GDM1 (cell line): ENCODE measurements around the gene ACOT11.

Experiments
- DNase-seq: peaks from one replicate; lab custom pipeline; 2025; lab: John Stamatoyannopoulos, UW

ACOT11 gene

GRCh38 chr1:54645806-54646676, 98.0 kb downstream of the ACOT11 start:
- no peak for DNase-seq

GRCh38 chr1:54649130-54649898, 101.3 kb downstream of the ACOT11 start:
- DNase-seq, result no peak

GRCh38 chr1:54649921-54650320, 101.9 kb downstream of the ACOT11 start:
- no peak for DNase-seq

- no peak for DNase-seq
Measured at GRCh38 chr1:54650417-54650816, 102.4 kb downstream of the ACOT11 start.

- DNase-seq, result no peak
Measured at GRCh38 chr1:54651608-54652007, 103.6 kb downstream of the ACOT11 start.

- peak; percentile 13 for DNase-seq
Measured at GRCh38 chr1:54652168-54652567, 104.1 kb downstream of the ACOT11 start.

GRCh38 chr1:54653036-54653435, 105.0 kb downstream of the ACOT11 start:
- DNase-seq, result no peak

- DNase-seq, result no peak
Measured at GRCh38 chr1:54658164-54658913, 110.3 kb downstream of the ACOT11 start.
